Measurements from ENCODE around the gene NOSIP. TPM values are rescaled to one million over a fixed set of nuclear protein-coding genes. Genes with fewer than 3 reads are reported as not detected.

Gene NOSIP
- total RNA-seq, 1 donor from 2014 or later, result 26.2 TPM

- H3K9me3 ChIP-seq (ENCODE audit: low read depth), result no peaks in the 10 kb centered on the region
- no peak overlapping the region for H2AFZ ChIP-seq (replicated peaks)
- no peaks in the 10 kb centered on the region for H3K9me3 Mint-ChIP-seq
- H3K36me3 Mint-ChIP-seq, result peaks cover 13% of the 10 kb centered on the region
- H4K20me1 ChIP-seq (ENCODE audit: low read depth), result peaks cover 11% of the 10 kb centered on the region
- no peak overlapping the region for H3K27ac ChIP-seq
- TF ChIP-seq CTCF (IDR thresholded peaks at IDR 0.05) (no peak), EZH2phosphoT487 (IDR thresholded peaks at IDR 0.05) (no peak), EZH2 (IDR thresholded peaks at IDR 0.05) (no peak)
- H3K27ac Mint-ChIP-seq, result no peak overlapping the region
- H3K79me2 ChIP-seq (ENCODE audit: low read depth), result no peaks in the 10 kb centered on the region
- DNase-seq (ENCODE audit: low spot score), result no peak
- H3K27me3 ChIP-seq, result no peaks in the 10 kb centered on the region
- no peak overlapping the region for H3K4me2 ChIP-seq
- no peaks in the 10 kb centered on the region for H3K27me3 Mint-ChIP-seq (ENCODE audit: insufficient read depth, low read depth)
- no peaks in the 10 kb centered on the region for H3K36me3 ChIP-seq
- H3K4me1 ChIP-seq, result peaks cover 8% of the 10 kb centered on the region
- H3K4me3 Mint-ChIP-seq, result no peak overlapping the region
- no peak overlapping the region for H3K9ac ChIP-seq
- H3K4me3 ChIP-seq, result no peak overlapping the region
- H3K4me1 Mint-ChIP-seq, result peaks cover 11% of the 10 kb centered on the region
- H3F3A ChIP-seq (ENCODE audit: low read depth), result peaks cover 13% of the 10 kb centered on the region
These were observed 27.6 kb downstream of the NOSIP start for GRCh38 chr19:49552749-49553148.

- Histone ChIP-seq H3K4me2 (no peak overlapping the region), H4K20me1 (ENCODE audit: low read depth) (peaks cover 4% of the 10 kb centered on the region), H3K4me3 (no peak overlapping the region), H3K27ac (no peak overlapping the region), H3F3A (ENCODE audit: low read depth) (peaks cover 22% of the 10 kb centered on the region), H3K9ac (no peak overlapping the region), H3K4me1 (peaks cover 7% of the 10 kb centered on the region), H3K27me3 (no peaks in the 10 kb centered on the region), H2AFZ (replicated peaks) (no peak overlapping the region), H3K36me3 (no peaks in the 10 kb centered on the region), H3K79me2 (ENCODE audit: low read depth) (no peaks in the 10 kb centered on the region), H3K9me3 (ENCODE audit: low read depth) (no peaks in the 10 kb centered on the region)
- Mint-ChIP-seq H3K9me3 (no peaks in the 10 kb centered on the region), H3K27ac (no peak overlapping the region), H3K4me3 (no peak overlapping the region), H3K36me3 (peaks cover 9% of the 10 kb centered on the region), H3K27me3 (ENCODE audit: insufficient read depth, low read depth) (peaks cover 2% of the 10 kb centered on the region), H3K4me1 (peaks cover 10% of the 10 kb centered on the region)
- TF ChIP-seq EZH2 (IDR thresholded peaks at IDR 0.05) (no peak), CTCF (IDR thresholded peaks at IDR 0.05) (no peak), EZH2phosphoT487 (IDR thresholded peaks at IDR 0.05) (no peak)
- DNase-seq (ENCODE audit: low spot score), result no peak
These were observed 28.8 kb downstream of the NOSIP start for GRCh38 chr19:49551531-49551930.

GRCh38 chr19:49549045-49549444 lies 31.3 kb downstream of the NOSIP start:
- Histone ChIP-seq H3K36me3 (no peaks in the 10 kb centered on the region), H3K9me3 (ENCODE audit: low read depth) (no peaks in the 10 kb centered on the region), H3K27me3 (no peaks in the 10 kb centered on the region), H3K4me1 (peaks cover 3% of the 10 kb centered on the region), H3K9ac (no peak overlapping the region), H3K27ac (no peak overlapping the region), H3K79me2 (ENCODE audit: low read depth) (no peaks in the 10 kb centered on the region), H3K4me3 (no peak overlapping the region), H3K4me2 (no peak overlapping the region), H2AFZ (replicated peaks) (no peak overlapping the region), H3F3A (ENCODE audit: low read depth) (peaks cover 15% of the 10 kb centered on the region), H4K20me1 (ENCODE audit: low read depth) (no peaks in the 10 kb centered on the region)
- DNase-seq (ENCODE audit: low spot score), result no peak
- peaks cover 9% of the 10 kb centered on the region for H3K4me1 Mint-ChIP-seq
- H3K36me3 Mint-ChIP-seq, result peaks cover 5% of the 10 kb centered on the region
- no peaks in the 10 kb centered on the region for H3K9me3 Mint-ChIP-seq
- H3K4me3 Mint-ChIP-seq, result peak overlapping the region; percentile 50
- peaks cover 6% of the 10 kb centered on the region for H3K27me3 Mint-ChIP-seq (ENCODE audit: insufficient read depth, low read depth)
- TF ChIP-seq CTCF (IDR thresholded peaks at IDR 0.05), result no peak
- no peak for TF ChIP-seq EZH2 (IDR thresholded peaks at IDR 0.05)
- TF ChIP-seq EZH2phosphoT487 (IDR thresholded peaks at IDR 0.05), result no peak
- peak overlapping the region; percentile 94 for H3K27ac Mint-ChIP-seq

Data from neural progenitor cell (in vitro differentiated cells).